Measurements from ENCODE around the gene UNK. TPM values are rescaled to one million over a fixed set of nuclear protein-coding genes. Genes with fewer than 3 reads are reported as not detected.

The UNK gene
- total RNA-seq, 1 experiment from 2014 or later = 32.1 TPM

DNA sequence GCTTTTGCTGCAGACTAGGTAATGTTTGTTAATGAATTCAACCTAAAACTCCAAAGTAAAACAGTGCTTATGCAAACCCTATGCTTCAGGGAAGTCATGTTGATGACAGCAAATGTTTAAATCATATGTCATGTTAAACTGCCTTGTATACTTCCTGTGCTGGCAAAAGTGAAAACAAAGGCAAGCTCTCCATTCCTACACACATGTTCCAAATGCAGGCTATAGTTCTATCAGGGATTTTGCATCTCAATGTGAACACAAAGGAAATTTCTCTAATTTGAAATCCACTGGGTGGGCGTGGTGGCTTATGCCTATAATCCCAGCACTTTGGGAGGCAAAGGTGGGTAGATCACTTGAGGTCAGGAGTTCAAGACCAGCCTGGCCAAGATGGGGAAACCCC is 19.3 kb downstream of the UNK start:
- Histone ChIP-seq H3K4me3 (ENCODE audit: low read depth in 2 of 2, low read length in 2 of 2) (no peak overlapping the region), H3K4me1 (ENCODE audit: control insufficient read depth, insufficient read depth, low read length) (no peaks in the 10 kb centered on the region), H3K27me3 (ENCODE audit: control insufficient read depth, insufficient read depth, low read length) (no peaks in the 10 kb centered on the region), H3K9me3 (ENCODE audit: control insufficient read depth, insufficient read depth, low read depth, low read length) (no peaks in the 10 kb centered on the region), H3K36me3 (ENCODE audit: control insufficient read depth, insufficient read depth, low read length) (no peaks in the 10 kb centered on the region), H3K27ac (ENCODE audit: low read length) (no peak overlapping the region)
- TF ChIP-seq POLR2AphosphoS5 (IDR thresholded peaks at IDR 0.05; ENCODE audit: low read depth, low read length) (no peak), SIN3A (IDR thresholded peaks at IDR 0.05; ENCODE audit: borderline replicate concordance, insufficient read depth, low read depth, low read length) (no peak), CTCF (IDR thresholded peaks at IDR 0.05) (no peak), TCF7L2 (IDR thresholded peaks at IDR 0.05; ENCODE audit: low read depth, low read length) (no peak)
- TF ChIP-seq, protein P1, sequence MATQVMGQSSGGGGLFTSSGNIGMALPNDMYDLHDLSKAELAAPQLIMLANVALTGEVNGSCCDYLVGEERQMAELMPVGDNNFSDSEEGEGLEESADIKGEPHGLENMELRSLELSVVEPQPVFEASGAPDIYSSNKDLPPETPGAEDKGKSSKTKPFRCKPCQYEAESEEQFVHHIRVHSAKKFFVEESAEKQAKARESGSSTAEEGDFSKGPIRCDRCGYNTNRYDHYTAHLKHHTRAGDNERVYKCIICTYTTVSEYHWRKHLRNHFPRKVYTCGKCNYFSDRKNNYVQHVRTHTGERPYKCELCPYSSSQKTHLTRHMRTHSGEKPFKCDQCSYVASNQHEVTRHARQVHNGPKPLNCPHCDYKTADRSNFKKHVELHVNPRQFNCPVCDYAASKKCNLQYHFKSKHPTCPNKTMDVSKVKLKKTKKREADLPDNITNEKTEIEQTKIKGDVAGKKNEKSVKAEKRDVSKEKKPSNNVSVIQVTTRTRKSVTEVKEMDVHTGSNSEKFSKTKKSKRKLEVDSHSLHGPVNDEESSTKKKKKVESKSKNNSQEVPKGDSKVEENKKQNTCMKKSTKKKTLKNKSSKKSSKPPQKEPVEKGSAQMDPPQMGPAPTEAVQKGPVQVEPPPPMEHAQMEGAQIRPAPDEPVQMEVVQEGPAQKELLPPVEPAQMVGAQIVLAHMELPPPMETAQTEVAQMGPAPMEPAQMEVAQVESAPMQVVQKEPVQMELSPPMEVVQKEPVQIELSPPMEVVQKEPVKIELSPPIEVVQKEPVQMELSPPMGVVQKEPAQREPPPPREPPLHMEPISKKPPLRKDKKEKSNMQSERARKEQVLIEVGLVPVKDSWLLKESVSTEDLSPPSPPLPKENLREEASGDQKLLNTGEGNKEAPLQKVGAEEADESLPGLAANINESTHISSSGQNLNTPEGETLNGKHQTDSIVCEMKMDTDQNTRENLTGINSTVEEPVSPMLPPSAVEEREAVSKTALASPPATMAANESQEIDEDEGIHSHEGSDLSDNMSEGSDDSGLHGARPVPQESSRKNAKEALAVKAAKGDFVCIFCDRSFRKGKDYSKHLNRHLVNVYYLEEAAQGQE (IDR thresholded peaks at IDR 0.05; ENCODE audit: insufficient read depth in 1 of 2, low read depth in 2 of 2, low read length in 1 of 2) = no peak
- no TSS peak for BruUV-seq (replicated peaks)
- intact Hi-C loops (cut with micrococcal nuclease; ENCODE audit: unreplicated experiment) (no loop called here), in situ Hi-C loops (cut with HindIII; ENCODE audit: low pct_unique_long_range_greater_than_20kb, low sequenced_read_pairs) (no loop called here)
- DNase-seq (ENCODE audit: low read depth, low spot score) (no peak), ATAC-seq (no peak)
- ChIA-PET CTCF (interaction anchor here (0.6 kb wide), 1 partner anchor 51 kb away, joined by 4 read pairs; the partner anchor contains the start of gene WBP2), POLR2A (interaction anchor here (0.5 kb wide), 1 partner anchor 46 kb away, joined by 4 read pairs; no protein-coding TSS in a partner anchor)

GRCh38 chr17:75806822-75807500 is 22.4 kb downstream of the UNK start:
- intact Hi-C loops (cut with micrococcal nuclease; ENCODE audit: unreplicated experiment) (no loop called here), in situ Hi-C loops (cut with HindIII; ENCODE audit: low pct_unique_long_range_greater_than_20kb, low sequenced_read_pairs) (no loop called here)
- ATAC-seq (0 out of 2 replicates have a peak, but pooled peaks have one; percentile 21), DNase-seq (ENCODE audit: low read depth, low spot score) (no peak)
- no peak overlapping the region for H3K4me3 ChIP-seq (ENCODE audit: low read depth in 2 of 2, low read length in 2 of 2)
- H3K4me1 ChIP-seq (ENCODE audit: control insufficient read depth, insufficient read depth, low read length) = no peaks in the 10 kb centered on the region
- no peaks in the 10 kb centered on the region for H3K9me3 ChIP-seq (ENCODE audit: control insufficient read depth, insufficient read depth, low read depth, low read length)
- POLR2A ChIA-PET = interaction anchor here (0.7 kb wide), 1 partner anchor 17 kb away, joined by 3 read pairs; no protein-coding TSS in a partner anchor
- H3K27ac ChIP-seq (ENCODE audit: low read length) = no peak overlapping the region
- H3K36me3 ChIP-seq (ENCODE audit: control insufficient read depth, insufficient read depth, low read length) = no peaks in the 10 kb centered on the region
- BruUV-seq (replicated peaks) = no TSS peak
- TF ChIP-seq TCF7L2 (IDR thresholded peaks at IDR 0.05; ENCODE audit: low read depth, low read length) = no peak
- TF ChIP-seq POLR2AphosphoS5 (IDR thresholded peaks at IDR 0.05; ENCODE audit: low read depth, low read length) = no peak
- TF ChIP-seq CTCF (IDR thresholded peaks at IDR 0.05) = no peak
- no peak for TF ChIP-seq SIN3A (IDR thresholded peaks at IDR 0.05; ENCODE audit: borderline replicate concordance, insufficient read depth, low read depth, low read length)
- TF ChIP-seq, protein P1 (IDR thresholded peaks at IDR 0.05; ENCODE audit: insufficient read depth in 1 of 2, low read depth in 2 of 2, low read length in 1 of 2) = no peak
- H3K27me3 ChIP-seq (ENCODE audit: control insufficient read depth, insufficient read depth, low read length) = no peaks in the 10 kb centered on the region
- CTCF ChIA-PET = interaction anchor here (0.6 kb wide), 1 partner anchor 19 kb away, joined by 3 read pairs; no protein-coding TSS in a partner anchor

All from Panc1 (cell line).